ENCODE data around the gene GTF2IRD1.
"Not testable (repeated sequence)": the region's sequence is repeated elsewhere in the genome, so short reads cannot be mapped to it uniquely, and the experiment has no call there.

GTF2IRD1 gene

GRCh38 chr7:74467876-74468275 lies 14.2 kb downstream of the GTF2IRD1 start:
- no peak for DNase-seq (ENCODE audit: low read depth)

GRCh38 chr7:74470504-74470903 lies 16.8 kb downstream of the GTF2IRD1 start:
- no peak for DNase-seq (ENCODE audit: low read depth)

- DNase-seq (ENCODE audit: low read depth) = no peak
Measured at GRCh38 chr7:74473116-74473515, 19.4 kb downstream of the GTF2IRD1 start.

- no peak for DNase-seq (ENCODE audit: low read depth)
Measured at GRCh38 chr7:74474271-74474865, 20.7 kb downstream of the GTF2IRD1 start.

GRCh38 chr7:74475243-74475986 lies 21.7 kb downstream of the GTF2IRD1 start:
- no peak for DNase-seq (ENCODE audit: low read depth)

- no peak for DNase-seq (ENCODE audit: low read depth)
Measured at GRCh38 chr7:74475987-74476350, 22.3 kb downstream of the GTF2IRD1 start.

GRCh38 chr7:74476626-74477025 lies 22.9 kb downstream of the GTF2IRD1 start:
- DNase-seq (ENCODE audit: low read depth) = no peak

GRCh38 chr7:74478671-74479065 lies 25.0 kb downstream of the GTF2IRD1 start:
- DNase-seq (ENCODE audit: low read depth) = no peak

- DNase-seq (ENCODE audit: low read depth) = no peak
Measured at GRCh38 chr7:74479066-74479781, 25.5 kb downstream of the GTF2IRD1 start.

GRCh38 chr7:74479961-74480829 lies 26.5 kb downstream of the GTF2IRD1 start:
- DNase-seq (ENCODE audit: low read depth) = peak; percentile 63

- peak; percentile 51 for DNase-seq (ENCODE audit: low read depth)
Measured at GRCh38 chr7:74480861-74481417, 27.2 kb downstream of the GTF2IRD1 start.

- DNase-seq (ENCODE audit: low read depth) = no peak
Measured at GRCh38 chr7:74481458-74482196, 27.9 kb downstream of the GTF2IRD1 start.

GRCh38 chr7:74482197-74482467 lies 28.4 kb downstream of the GTF2IRD1 start:
- DNase-seq (ENCODE audit: low read depth) = no peak

GRCh38 chr7:74482629-74483401 lies 29.1 kb downstream of the GTF2IRD1 start:
- peak; percentile 90 for DNase-seq (ENCODE audit: low read depth)

GRCh38 chr7:74483402-74484336 lies 30.0 kb downstream of the GTF2IRD1 start:
- DNase-seq (ENCODE audit: low read depth) = no peak

GRCh38 chr7:74485611-74486010 lies 31.9 kb downstream of the GTF2IRD1 start:
- no peak for DNase-seq (ENCODE audit: low read depth)

- DNase-seq (ENCODE audit: low read depth) = not testable (repeated sequence)
Measured at GRCh38 chr7:74488518-74489030, 34.9 kb downstream of the GTF2IRD1 start.

- no peak for DNase-seq (ENCODE audit: low read depth)
Measured at GRCh38 chr7:74489997-74490945, 36.6 kb downstream of the GTF2IRD1 start.

Data from fibroblast of the conjunctiva (primary cell).